Mesothelial cell of epicardium (in vitro differentiated cells): ENCODE results near the gene CTNNAL1. TPM values are rescaled to one million over a fixed set of nuclear protein-coding genes. Genes with fewer than 3 reads are reported as not detected.

Experiments
- DNase-seq, 2 experiments: peaks; one replicate each; pipeline ENCODE4 v3.0.0; 2021; ENCODE audit warnings: low spot score in 2 of 2; ENCODE audit not compliant: unreplicated experiment in 2 of 2
- H3K27ac Mint-ChIP-seq: 2 replicates; pipeline ENCODE4 v1.8.0; 2021; ENCODE audit warnings: mixed read lengths
- H3K27me3 Mint-ChIP-seq: 2 replicates; pipeline ENCODE4 v1.8.0; 2021; ENCODE audit warnings: low read depth, mixed read lengths
- H3K36me3 Mint-ChIP-seq: 2 replicates; pipeline ENCODE4 v1.8.0; 2021; ENCODE audit warnings: mixed read lengths
- H3K4me1 Mint-ChIP-seq: 2 replicates; pipeline ENCODE4 v1.8.0; 2021; ENCODE audit warnings: mixed read lengths
- H3K4me3 Mint-ChIP-seq: 2 replicates; pipeline ENCODE4 v1.8.0; 2021; ENCODE audit warnings: mild to moderate bottlenecking, moderate library complexity, mixed read lengths
- H3K9me3 Mint-ChIP-seq: 2 replicates; pipeline ENCODE4 v1.8.0; 2021; ENCODE audit warnings: mixed read lengths
- CTCF ChIP-seq: fragments of 200-600 bp; sonication (generic); IDR thresholded peaks from one replicate; pipeline ENCODE4 v1.5.0; 2021; ENCODE audit warnings: antibody characterized with exemption; ENCODE audit not compliant: unreplicated experiment
- total RNA-seq: library from RNA; stranded (reverse); gene quantifications from 3 replicates; pipeline ENCODE4 v1.2.1, GENCODE V29; 2021

The CTNNAL1 gene
- total RNA-seq, 1 donor from 2014 or later: 26.7 TPM

- peaks cover 17% of the 10 kb centered on the region for H3K4me1 Mint-ChIP-seq
- peaks cover 7% of the 10 kb centered on the region for H3K9me3 Mint-ChIP-seq
- no peaks in the 10 kb centered on the region for H3K27me3 Mint-ChIP-seq
- no peak for DNase-seq
- H3K4me3 Mint-ChIP-seq: no peak overlapping the region
- peaks cover 50% of the 10 kb centered on the region for H3K36me3 Mint-ChIP-seq
- no peak for TF ChIP-seq CTCF
- H3K27ac Mint-ChIP-seq: no peak overlapping the region
Measured at GRCh38 chr9:109039539-109039938, 26.2 kb upstream of the CTNNAL1 start.

- no peaks in the 10 kb centered on the region for H3K27me3 Mint-ChIP-seq
- TF ChIP-seq CTCF: no peak
- H3K9me3 Mint-ChIP-seq: peaks cover 7% of the 10 kb centered on the region
- no peak for DNase-seq
- H3K36me3 Mint-ChIP-seq: peaks cover 47% of the 10 kb centered on the region
- H3K4me1 Mint-ChIP-seq: peaks cover 12% of the 10 kb centered on the region
- H3K27ac Mint-ChIP-seq: peak overlapping the region; percentile 8
- no peak overlapping the region for H3K4me3 Mint-ChIP-seq
Measured at GRCh38 chr9:109037946-109038715, 24.8 kb upstream of the CTNNAL1 start.

GRCh38 chr9:109036744-109037680 is 23.7 kb upstream of the CTNNAL1 start:
- Mint-ChIP-seq H3K4me1 (peaks cover 12% of the 10 kb centered on the region), H3K9me3 (peaks cover 3% of the 10 kb centered on the region), H3K27me3 (no peaks in the 10 kb centered on the region), H3K36me3 (peaks cover 41% of the 10 kb centered on the region), H3K4me3 (no peak overlapping the region), H3K27ac (peak overlapping the region; percentile 90)
- TF ChIP-seq CTCF: no peak
- DNase-seq: no peak

GRCh38 chr9:109035684-109036423 is 22.6 kb upstream of the CTNNAL1 start:
- H3K4me1 Mint-ChIP-seq: peaks cover 12% of the 10 kb centered on the region
- H3K36me3 Mint-ChIP-seq: peaks cover 42% of the 10 kb centered on the region
- no peaks in the 10 kb centered on the region for H3K9me3 Mint-ChIP-seq
- no peak for DNase-seq
- no peak for TF ChIP-seq CTCF
- no peak overlapping the region for H3K4me3 Mint-ChIP-seq
- no peaks in the 10 kb centered on the region for H3K27me3 Mint-ChIP-seq
- H3K27ac Mint-ChIP-seq: peak overlapping the region; percentile 90

- H3K9me3 Mint-ChIP-seq: no peaks in the 10 kb centered on the region
- no peak for TF ChIP-seq CTCF
- H3K4me3 Mint-ChIP-seq: no peak overlapping the region
- H3K36me3 Mint-ChIP-seq: peaks cover 30% of the 10 kb centered on the region
- peaks cover 12% of the 10 kb centered on the region for H3K4me1 Mint-ChIP-seq
- H3K27me3 Mint-ChIP-seq: no peaks in the 10 kb centered on the region
- DNase-seq: no peak
- H3K27ac Mint-ChIP-seq: peak overlapping the region; percentile 39
Measured at GRCh38 chr9:109033941-109034700, 20.8 kb upstream of the CTNNAL1 start.
